Pancreas (tissue), 10 donors: ENCODE measurements around the gene CEL. TPM values are rescaled to one million over a fixed set of nuclear protein-coding genes. Genes with fewer than 3 reads are reported as not detected.
"Not testable (repeated sequence)": the region's sequence is repeated elsewhere in the genome, so short reads cannot be mapped to it uniquely, and the experiment has no call there.

Experiments used
- ATAC-seq, 4 donors: fragments of 200-7000 bp; cut with Tn5 transposase; one replicate each; pipeline versions ENCODE4 v1.8.0 to v1.9.1; 2020; ENCODE audit warnings: mild to moderate bottlenecking in 4 of 4, moderate library complexity in 4 of 4
- DNase-seq, 6 donors: peaks; one replicate each; pipeline ENCODE4 v3.0.0-alpha.2; 2020
- FAIRE-seq: peaks from 2 replicates; lab custom pipeline; 2012; peaks lifted over from hg19 to GRCh38; lab: Jason Lieb, UNC
- H3K27ac ChIP-seq, 4 donors: fragments of 200-600 bp; sonication (generic); 1 replicate in 3 of 4; 2 replicates in 1 of 4; pipeline versions ENCODE4 v1.5.0 to v1.8.0; 2020
- H3K27me3 ChIP-seq, 4 donors: fragments of 200-600 bp; one replicate each; pipeline ENCODE4 v1.8.0; 2021
- H3K36me3 ChIP-seq, 3 donors: fragments of 200-600 bp; sonication (generic) in 1 of 3; one replicate each; pipeline versions ENCODE4 v1.5.0 to v1.8.0; 2020 to 2021
- H3K4me1 ChIP-seq, 3 donors: fragments of 200-600 bp; one replicate each; pipeline ENCODE4 v1.8.0; 2021
- H3K4me3 ChIP-seq, 4 donors: fragments of 200-600 bp; sonication (generic) in 2 of 4; one replicate each; pipeline versions ENCODE4 v1.5.0 to v1.8.0; 2020 to 2021
- H3K9me3 ChIP-seq, 4 donors: fragments of 200-600 bp; one replicate each; pipeline ENCODE4 v1.8.0; 2021
- WGBS, 2 donors: extraction: QIAGEN DNeasy Blood & Tissue Kit; methylation state at CpG; one replicate each; pipeline ENCODE4 v1.1.7; 2013; 5-methylcytosine and 5-hydroxymethylcytosine counted together
- intact Hi-C, 3 donors: fragments of 100-400 bp; cut with DNase I; formaldehyde crosslinking; loops; one replicate each; pipeline versions ENCODE4 v1.11.1 to v1.14.2; 2022
- polyA plus RNA-seq, 2 donors: library from polyadenylated mRNA; stranded (reverse); fragments of 200-250 nt; gene quantifications; one replicate each; pipeline ENCODE4 v1.2.3, GENCODE V29; 2013
- total RNA-seq, 6 donors: library from RNA; stranded (reverse); fragmentation: NEBNext Ultra II Directional in 4 of 6; extraction: Animal tissue kit (Norgen Biotek cat#: 25700) in 4 of 6; gene quantifications; one replicate each; pipeline versions ENCODE4 v1.2.1 to v1.2.4, GENCODE V29; 2021 to 2023
- TF ChIP-seq, protein P1 (sequence below), 4 donors: fragments of 200-600 bp; sonication (generic) in 3 of 4; IDR thresholded peaks; one replicate each; pipeline versions ENCODE4 v1.5.0 to v1.8.0; 2021; ENCODE audit warnings: antibody characterized with exemption in 4 of 4
- donor health status: healthy with polysubstance abuse.
- donor health status: DM: no; HTN: no; CAD: no; lungs with moderate emphysema.
- donor health status: DM: no; HTN: no; CAD: no.
- donor health status: control.
- donor health status: control.
- donor health status: Bipolar disorder and iron deficiency.
- donor health status: DM: yes; HTN: yes; CAD: no.
- donor health status: DM: no; HTN: no; CAD: no.
- donor health status: DM: no; HTN: no; CAD: no.
- donor health status: DM: yes; HTN: yes; CAD: no.

Gene CEL
- total and polyA plus RNA-seq, 8 donors = 2,560 to 24,413 (median 16,465) TPM

DNA sequence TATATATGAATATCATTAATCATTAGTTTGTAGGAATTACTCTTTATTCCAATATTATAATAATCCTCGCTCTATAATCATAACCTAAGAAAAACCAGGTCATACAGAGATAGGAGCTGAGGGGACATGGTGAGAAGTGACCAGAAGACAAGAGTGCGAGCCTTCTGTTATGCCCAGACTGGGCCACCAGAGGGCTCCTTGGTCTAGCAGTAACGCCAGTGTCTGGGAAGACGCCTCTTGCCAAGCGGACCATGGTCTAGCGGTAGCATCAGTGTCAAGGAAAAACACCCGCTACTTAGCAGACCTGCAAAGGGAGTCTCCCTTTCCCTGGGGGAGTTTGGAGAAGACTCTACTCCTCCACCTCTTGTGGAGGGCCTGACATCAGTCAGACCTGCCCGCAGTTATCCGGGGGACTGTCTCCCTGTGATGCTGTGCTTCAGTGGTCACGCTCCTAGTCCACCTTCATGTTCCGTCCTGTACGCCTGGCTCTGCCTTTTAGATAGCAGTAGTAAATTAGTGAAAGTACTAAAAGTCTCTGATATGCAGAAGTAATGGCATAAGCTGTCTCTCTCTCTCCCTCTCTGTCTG, 20.8 kb upstream of the CEL start:
- H3K4me3 ChIP-seq, H3K27ac ChIP-seq, H3K9me3 ChIP-seq, FAIRE-seq, H3K27me3 ChIP-seq, H3K4me1 ChIP-seq, ATAC-seq: not testable (repeated sequence)
- intact Hi-C loops = loop anchor here in 2 of 3 donors (5.0 to 10.0 kb wide), 4 partner anchors 61 to 314 kb away; partner anchors contain the start of genes SURF1 (in 1 of the 2) and SURF2 (in 1 of the 2)
- TF ChIP-seq, protein P1, sequence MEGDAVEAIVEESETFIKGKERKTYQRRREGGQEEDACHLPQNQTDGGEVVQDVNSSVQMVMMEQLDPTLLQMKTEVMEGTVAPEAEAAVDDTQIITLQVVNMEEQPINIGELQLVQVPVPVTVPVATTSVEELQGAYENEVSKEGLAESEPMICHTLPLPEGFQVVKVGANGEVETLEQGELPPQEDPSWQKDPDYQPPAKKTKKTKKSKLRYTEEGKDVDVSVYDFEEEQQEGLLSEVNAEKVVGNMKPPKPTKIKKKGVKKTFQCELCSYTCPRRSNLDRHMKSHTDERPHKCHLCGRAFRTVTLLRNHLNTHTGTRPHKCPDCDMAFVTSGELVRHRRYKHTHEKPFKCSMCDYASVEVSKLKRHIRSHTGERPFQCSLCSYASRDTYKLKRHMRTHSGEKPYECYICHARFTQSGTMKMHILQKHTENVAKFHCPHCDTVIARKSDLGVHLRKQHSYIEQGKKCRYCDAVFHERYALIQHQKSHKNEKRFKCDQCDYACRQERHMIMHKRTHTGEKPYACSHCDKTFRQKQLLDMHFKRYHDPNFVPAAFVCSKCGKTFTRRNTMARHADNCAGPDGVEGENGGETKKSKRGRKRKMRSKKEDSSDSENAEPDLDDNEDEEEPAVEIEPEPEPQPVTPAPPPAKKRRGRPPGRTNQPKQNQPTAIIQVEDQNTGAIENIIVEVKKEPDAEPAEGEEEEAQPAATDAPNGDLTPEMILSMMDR (IDR thresholded peaks at IDR 0.05) = peak; percentile 21 to 41 (median 33)
- WGBS, 2 donors = 74 to 75% methylated on average over 12 of the region's 12 CpGs
- peaks cover 0 to 23% (median 14%) of the 10 kb centered on the region in 3 donors for H3K36me3 ChIP-seq
- peak in 5 of 6 donors; percentile 49 to 80 (median 75) for DNase-seq

DNA sequence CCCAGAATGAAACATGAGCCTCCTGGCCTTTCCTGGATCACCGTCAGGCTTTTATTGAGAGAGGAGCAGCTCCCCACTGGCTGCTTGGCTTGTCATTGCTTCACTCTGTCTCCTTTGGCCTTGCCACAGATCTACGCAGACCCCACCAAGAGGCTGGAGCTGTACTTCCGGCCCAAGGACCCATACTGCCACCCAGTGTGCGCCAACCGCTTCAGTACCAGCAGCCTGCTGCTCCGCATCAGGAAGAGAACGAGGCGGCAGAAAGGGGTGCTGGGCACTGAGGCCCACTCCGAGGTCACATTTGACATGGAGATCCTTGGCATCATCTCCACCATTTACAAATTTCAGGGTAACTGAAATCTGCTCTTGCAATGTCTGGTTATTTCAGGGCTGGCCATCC, 19.8 kb upstream of the CEL start:
- 94 to 95% methylated on average over 9 of the region's 9 CpGs for WGBS, 2 donors
- TF ChIP-seq, protein P1 (IDR thresholded peaks at IDR 0.05) = no peak
- H3K36me3 ChIP-seq = peaks cover 0 to 23% (median 14%) of the 10 kb centered on the region in 3 donors
- H3K27ac ChIP-seq = no peak overlapping the region
- no peak for FAIRE-seq
- DNase-seq = peak in 2 of 6 donors; percentile 25 to 60
- H3K27me3 ChIP-seq = no peaks in the 10 kb centered on the region
- ATAC-seq = no peak
- H3K4me1 ChIP-seq = peaks cover 0 to 7% (median 5%) of the 10 kb centered on the region in 3 donors
- intact Hi-C loops = loop anchor here in 2 of 3 donors (5.0 to 10.0 kb wide), 4 partner anchors 60 to 313 kb away; partner anchors contain the start of genes SURF1 (in 1 of the 2) and SURF2 (in 1 of the 2)
- H3K4me3 ChIP-seq = no peak overlapping the region
- no peaks in the 10 kb centered on the region for H3K9me3 ChIP-seq

DNA sequence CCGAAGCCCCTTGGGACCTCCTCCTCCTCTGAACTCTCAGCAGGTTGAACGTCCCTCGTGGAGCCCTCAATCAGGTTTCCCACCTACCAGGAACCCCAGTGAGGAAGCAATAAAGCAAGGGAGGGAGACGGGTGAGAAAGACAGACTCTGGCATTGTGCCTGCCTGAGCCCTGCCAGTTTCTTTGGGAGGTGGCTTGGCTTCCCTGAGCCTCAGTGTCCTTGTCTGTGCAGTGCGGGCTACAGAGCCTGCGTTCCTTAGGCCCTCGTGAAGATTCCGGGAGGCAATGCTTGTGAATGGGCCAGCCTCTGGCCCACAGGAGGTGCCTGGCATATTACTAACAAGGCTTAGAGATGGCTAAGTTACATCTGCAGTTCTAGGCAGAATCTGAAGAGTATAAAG, 19.1 kb upstream of the CEL start:
- no peak overlapping the region for H3K27ac ChIP-seq
- ATAC-seq (no peak), FAIRE-seq (no peak), DNase-seq (peak in 2 of 6 donors; percentile 25 to 26)
- H3K27me3 ChIP-seq = no peaks in the 10 kb centered on the region
- WGBS, 2 donors = 78 to 83% methylated on average over 8 of the region's 8 CpGs
- H3K9me3 ChIP-seq = no peaks in the 10 kb centered on the region
- H3K4me3 ChIP-seq = no peak overlapping the region
- intact Hi-C loops = loop anchor here in 2 of 3 donors (5.0 to 10.0 kb wide), 4 partner anchors 60 to 312 kb away; partner anchors contain the start of genes SURF1 (in 1 of the 2) and SURF2 (in 1 of the 2)
- TF ChIP-seq, protein P1 (IDR thresholded peaks at IDR 0.05) = no peak
- peaks cover 0 to 8% (median 5%) of the 10 kb centered on the region in 3 donors for H3K4me1 ChIP-seq
- H3K36me3 ChIP-seq = peaks cover 0 to 23% (median 14%) of the 10 kb centered on the region in 3 donors

DNA sequence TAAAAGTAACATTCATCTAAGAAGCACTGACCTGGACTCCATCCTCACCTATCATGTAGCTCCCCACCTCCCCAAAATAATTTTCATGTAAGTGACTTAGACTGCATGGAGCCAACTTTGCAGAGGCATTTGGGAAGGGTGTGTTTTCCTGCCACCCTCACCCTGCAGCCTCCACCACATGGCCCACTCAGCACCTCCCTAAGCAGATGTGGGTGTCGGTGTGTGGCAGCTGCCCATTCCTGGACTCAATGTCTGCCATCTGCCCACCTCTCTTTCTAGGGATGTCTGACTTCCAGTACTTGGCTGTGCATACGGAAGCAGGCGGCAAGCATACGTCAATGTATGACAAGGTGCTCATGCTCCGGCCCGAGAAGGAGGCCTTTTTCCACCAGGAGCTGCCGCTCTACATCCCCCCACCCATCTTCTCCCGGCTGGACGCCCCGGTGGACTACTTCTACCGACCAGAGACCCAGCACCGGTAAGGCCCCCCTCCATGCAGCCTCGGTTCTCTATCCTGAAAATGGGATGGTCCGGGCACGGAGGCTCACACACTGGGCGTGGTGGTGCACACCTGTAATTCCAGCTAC, 18.2 kb upstream of the CEL start:
- intact Hi-C loops = loop anchor here in 2 of 3 donors (5.0 to 10.0 kb wide), 4 partner anchors 59 to 311 kb away; partner anchors contain the start of genes SURF1 (in 1 of the 2) and SURF2 (in 1 of the 2)
- no peak for FAIRE-seq
- 95 to 96% methylated on average over 16 of the region's 16 CpGs for WGBS, 2 donors

More for the DNA sequence above, 18.2 kb upstream of the CEL start:
- Histone ChIP-seq H3K4me1 (peaks cover 0 to 8% (median 5%) of the 10 kb centered on the region in 3 donors), H3K9me3 (no peaks in the 10 kb centered on the region), H3K27me3 (no peaks in the 10 kb centered on the region), H3K36me3 (peaks cover 0 to 23% (median 14%) of the 10 kb centered on the region in 3 donors), H3K27ac (no peak overlapping the region), H3K4me3 (no peak overlapping the region)
- ATAC-seq (no peak), DNase-seq (peak in 2 of 6 donors; percentile 28 to 48)
- TF ChIP-seq, protein P1 (IDR thresholded peaks at IDR 0.05) = no peak
